GM18505 (cell line): ENCODE measurements around the gene TULP4.
"Not testable (repeated sequence)": the region's sequence is repeated elsewhere in the genome, so short reads cannot be mapped to it uniquely, and the experiment has no call there.

Experiments
- ATAC-seq: cut with Tn5 transposase; IDR thresholded peaks from one replicate; pipeline ENCODE4 v1.9.1; 2021; ENCODE audit not compliant: unreplicated experiment
- POLR2A ChIP-seq: IDR thresholded peaks from 4 replicates; pipeline ENCODE4 v1.6.1; 2011; ENCODE audit warnings: borderline replicate concordance; ENCODE audit not compliant: insufficient read depth, insufficient read length; ENCODE audit errors: extremely low read depth

The TULP4 gene

DNA sequence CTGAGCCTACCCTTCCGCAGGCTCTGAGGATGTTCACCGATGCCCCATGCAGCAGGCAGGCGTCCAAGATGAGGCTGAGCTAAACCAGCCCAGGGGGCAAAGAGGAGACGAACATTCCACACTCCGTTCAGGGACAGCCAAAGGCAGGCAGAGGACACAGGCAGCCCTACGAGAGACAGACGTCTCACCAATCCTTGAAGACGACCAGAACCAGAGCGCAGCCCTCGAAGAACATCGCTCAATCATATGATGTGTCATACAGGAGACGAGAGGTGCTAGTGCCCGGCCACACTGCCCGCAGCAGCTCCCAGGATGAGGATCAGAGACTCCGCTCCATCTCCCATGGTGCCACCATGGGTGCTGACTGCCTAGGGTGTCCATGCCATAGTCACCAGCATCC lies 212.0 kb downstream of the TULP4 start:
- TF ChIP-seq POLR2A: no peak
- no peak for ATAC-seq

DNA sequence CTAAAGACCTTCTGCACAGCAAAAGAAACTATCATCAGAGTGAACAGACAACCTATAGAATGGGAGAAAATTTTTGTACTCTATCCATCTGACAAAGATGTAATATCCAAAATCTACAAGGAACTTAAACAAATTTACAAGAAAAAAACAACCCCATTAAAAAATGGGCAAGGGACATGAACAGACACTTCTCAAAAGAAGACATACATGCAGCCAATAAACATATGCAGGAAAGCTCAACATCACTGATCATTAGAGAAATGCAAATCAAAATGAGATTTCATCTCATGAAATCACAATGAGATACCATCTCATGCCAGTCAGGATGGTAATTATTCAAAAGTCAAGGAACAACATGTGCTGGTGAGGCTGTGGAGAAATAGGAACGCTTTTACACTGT lies 215.6 kb downstream of the TULP4 start:
- not testable (repeated sequence) for ATAC-seq

DNA sequence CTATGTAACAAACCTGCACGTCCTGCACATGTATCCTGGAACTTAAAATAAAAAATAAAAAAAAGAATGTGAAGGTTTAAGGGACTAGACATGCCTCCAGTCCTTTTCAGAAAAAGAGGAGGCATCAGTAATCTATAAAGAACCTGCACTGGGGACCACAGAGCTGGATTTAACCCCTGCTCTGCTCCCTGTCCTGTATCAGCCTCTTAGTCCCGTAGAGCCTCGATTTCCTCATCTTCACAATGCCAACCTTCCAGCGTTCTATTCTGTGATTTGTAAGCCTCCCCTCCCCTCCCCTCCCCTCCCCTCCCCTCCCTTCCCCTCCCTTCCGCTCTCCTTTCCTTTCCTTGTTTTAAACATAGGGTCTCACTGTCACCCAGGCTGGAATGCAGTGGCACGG lies 216.6 kb downstream of the TULP4 start:
- no peak for TF ChIP-seq POLR2A
- no peak for ATAC-seq

DNA sequence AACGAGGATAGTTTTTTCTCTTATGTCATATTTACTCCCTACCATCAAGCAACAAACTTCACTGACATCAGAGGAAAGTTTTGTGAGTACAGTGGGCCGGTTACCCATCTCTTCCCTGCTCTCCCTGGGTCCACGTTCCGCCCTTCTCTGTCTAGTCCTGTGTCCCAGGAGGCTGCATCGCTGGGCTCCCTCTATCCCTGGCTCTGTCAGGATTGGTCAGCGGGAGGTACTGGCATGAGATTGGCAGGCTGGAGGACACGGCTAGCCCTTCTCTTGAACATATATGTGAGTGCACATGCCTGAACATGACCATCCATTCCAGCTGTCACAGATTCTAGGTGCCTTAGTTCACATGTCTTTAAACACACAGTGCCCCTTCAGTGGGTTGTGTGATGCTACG lies 217.4 kb downstream of the TULP4 start:
- no peak for ATAC-seq
- TF ChIP-seq POLR2A: no peak

DNA sequence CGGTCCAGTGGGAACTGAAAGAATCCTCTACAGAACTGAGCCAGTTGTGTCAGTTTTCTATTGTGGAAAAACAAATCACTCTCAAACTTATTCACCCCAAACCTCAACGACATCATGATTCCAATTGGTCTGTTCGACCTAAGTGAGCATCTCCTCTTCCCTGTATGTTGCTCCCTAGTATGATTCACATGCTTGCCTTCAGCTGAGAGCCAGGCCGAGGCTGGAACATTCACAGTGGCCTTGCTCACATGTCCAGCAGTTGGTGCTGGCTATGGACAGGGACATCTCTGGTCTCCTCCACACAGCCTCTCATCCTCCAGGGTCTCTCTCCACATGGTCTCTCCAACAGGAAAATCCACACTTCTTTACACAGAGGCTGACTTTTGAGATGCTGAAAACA lies 219.3 kb downstream of the TULP4 start:
- ATAC-seq: no peak
- no peak for TF ChIP-seq POLR2A

DNA sequence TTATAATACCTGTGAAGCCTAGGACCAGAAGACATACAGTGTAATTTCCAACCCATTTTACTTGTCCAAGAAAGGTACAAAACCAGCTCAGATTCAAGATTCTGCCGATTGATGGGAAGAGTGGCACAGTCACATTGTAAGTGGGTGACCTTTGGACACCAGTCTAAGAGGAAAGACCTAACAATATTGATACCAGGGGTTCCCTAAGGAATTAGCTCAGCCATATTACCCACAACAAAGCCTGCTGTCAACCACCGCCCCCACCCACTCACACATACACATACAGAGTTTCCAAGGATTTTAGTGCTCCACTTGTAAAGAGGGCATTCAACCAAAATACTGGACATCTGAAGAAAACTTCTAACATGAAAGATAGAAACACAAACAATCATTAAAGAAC lies 219.7 kb downstream of the TULP4 start:
- TF ChIP-seq POLR2A: no peak
- ATAC-seq: no peak

DNA sequence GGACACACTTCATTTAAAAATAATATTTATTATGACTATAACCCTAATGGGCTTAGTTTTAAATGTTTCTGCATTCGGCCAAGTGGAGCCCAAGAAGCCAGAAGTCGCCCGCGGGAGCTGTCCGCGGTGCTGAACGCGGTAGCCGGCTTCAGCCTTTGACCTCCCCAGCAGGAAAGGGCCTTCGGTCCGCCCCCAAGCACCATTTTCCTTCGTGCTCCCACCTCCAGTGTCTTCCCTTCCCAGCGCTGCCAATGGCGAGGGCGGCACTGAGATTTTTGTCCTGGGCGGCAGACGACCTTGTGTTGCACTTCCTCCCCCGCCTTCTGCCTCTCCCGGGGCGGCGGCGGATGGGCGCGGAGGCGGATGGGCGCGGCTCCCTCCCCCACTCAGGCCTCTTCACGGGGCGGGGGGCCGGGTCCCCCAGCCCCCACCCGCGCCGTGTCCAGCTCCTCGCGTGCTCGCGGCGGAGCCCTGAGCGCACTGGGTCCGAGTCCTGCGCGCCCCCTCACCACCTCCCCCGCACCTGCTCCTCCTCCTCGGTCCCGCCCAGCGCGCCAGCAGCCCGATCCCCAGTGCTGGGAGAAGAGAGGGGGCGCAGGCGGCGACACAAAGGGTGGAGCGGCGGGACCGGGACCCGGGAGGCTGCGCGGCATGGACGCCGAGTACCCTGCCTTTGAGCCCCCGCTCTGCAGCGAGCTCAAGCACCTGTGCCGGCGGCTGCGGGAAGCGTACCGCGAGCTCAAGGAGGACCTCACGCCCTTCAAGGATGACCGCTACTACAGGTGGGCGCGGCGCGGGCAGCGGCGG lies 224.0 kb downstream of the TULP4 start:
- ATAC-seq: no peak
- no peak for TF ChIP-seq POLR2A

DNA sequence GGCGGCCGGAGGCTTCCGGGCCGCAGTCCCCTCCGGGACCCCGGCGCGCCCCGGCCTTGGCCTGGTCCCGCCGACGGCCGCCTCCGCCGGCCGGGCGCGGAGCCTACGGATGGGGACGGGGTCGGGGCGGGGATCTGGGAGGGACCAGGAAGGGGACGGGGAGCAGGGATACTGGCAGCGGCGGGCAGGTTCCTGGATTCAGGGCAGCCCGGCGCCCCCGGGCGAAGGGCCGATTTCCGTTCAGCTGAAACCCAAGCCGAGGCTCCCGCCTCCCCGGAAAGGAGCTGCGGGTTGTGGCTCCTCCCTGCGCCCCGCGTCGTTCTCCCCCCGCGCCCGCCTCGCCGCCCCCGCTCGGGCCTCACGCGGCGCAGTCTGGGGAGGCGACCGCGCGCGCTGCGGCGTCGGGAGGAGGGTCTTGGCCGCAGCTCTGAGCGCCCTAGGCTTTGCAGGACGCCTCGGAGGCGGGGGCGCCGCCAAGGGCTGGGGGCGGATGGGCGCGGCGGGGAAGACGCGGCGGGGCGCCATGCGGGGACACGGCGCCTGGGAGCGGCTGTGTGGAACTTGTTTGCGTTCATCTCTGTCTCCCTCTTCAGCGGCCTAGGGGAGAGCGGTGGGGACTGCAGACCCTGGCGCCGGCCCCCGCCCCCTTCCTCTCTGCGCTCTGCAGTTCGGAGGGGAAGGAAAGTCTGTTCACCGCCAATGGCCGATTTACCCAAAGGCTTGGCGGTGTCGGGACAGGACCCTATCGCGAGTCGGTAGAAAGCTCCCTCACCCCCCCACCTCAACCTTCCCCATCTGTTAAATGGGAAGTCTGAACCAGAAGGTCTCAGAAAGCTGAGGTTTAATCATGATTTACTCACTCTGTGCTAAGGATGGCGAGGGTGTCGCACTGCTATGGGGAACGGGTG lies 224.9 kb downstream of the TULP4 start:
- no peak for ATAC-seq
- no peak for TF ChIP-seq POLR2A

DNA sequence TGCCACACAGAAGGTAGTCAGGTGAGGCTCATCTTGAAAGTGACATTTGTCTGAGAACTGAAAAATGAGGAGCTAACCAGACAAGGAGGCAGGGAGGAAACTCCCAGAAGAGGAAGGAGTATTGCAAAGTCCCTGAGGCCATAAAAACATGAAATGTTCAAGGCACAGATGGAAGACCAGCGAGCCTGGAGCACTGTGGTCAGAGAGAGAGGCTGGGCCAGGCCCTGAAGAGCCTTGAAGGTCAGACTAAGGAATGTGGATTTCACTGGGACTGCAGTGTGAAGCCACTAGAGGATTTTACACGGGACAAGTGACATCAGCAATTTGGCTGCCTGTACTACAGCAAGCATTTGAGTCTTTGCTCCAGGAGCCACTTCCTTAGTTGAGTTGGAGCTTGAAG lies 226.5 kb downstream of the TULP4 start:
- no peak for ATAC-seq
- no peak for TF ChIP-seq POLR2A

DNA sequence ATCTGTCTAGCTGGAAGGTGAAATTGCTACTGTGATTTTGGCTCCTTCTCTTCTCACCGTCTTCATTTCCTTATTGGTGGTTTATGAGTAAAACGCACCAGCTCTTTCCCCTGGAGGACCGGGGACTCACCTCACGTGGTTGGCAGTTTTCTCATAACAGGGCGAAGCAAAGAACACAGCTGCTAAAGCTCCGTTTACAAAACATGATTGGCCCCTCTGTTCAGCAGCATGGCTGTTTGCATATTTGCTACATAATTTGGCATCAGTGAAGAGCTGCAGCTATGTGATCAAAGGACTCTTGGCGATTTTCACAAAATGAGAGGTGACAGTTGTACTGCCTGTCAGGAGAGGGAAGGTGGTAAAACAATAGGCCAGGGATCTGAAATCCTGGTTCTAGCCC lies 227.1 kb downstream of the TULP4 start:
- no peak for ATAC-seq
- no peak for TF ChIP-seq POLR2A

DNA sequence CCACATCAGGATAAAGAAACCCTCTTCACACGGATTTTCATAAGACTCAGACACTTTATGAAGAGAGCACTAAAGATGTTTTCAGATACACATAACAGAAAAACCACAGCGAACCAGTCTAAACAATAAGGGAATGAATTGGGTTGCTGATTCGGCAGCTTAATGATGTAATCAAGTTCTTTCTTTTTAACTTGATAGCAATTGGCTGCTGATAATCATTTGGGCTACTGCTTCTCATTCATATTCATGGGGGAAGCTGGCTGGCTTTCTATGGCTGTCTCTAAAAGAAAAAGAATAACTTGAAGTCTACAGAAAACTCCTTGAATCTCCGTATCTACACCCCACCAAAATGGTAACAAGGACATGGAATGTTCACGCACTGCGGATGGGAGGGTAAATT lies 227.6 kb downstream of the TULP4 start:
- no peak for ATAC-seq
- no peak for TF ChIP-seq POLR2A

DNA sequence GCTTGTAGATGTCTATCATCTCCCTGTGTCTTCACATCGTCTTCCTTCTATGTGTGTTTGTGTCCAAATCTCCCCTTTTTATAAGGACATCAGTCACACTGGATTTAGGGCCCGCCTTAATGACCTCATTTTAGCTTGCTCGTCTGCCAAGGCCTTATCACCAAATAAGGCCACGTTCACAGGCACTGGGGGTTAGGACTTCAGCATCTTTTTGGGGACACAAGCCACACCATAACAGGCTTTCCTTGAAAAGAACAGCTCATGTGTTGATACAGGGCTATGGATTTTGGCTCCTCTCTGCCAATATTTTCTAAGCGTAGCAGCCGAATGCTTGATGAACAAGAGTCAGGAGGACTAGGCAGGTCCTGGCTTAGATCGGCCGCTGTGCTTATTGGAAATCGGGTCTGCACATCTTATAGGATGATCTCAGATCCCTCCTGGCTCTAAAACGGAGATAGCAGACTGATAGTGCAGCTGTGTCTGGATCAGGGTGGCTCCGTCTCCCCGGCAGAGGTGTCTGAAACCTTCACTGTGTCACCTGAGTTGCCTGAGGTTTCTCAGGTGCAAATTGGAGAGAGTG lies 231.4 kb downstream of the TULP4 start:
- TF ChIP-seq POLR2A: no peak
- no peak for ATAC-seq

DNA sequence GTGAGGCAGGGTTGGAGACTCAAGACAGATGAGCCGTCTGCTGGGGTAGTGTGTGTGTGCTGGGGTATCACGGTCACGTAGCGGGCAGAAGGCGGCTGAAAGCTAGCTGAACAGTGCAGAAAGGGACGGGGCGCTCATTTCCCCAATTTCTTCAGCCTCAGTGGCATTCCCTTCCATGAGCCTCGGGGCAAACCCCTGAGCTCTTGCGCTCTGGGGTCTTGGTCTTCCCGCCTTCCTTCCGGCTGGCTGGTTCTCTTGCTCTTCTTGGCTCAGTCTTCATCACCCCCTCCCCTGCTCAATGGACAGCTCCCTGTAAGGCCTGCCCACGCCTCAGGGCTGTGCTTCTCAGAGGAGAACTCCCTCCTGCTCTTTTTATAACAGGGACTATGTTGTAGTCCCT lies 232.2 kb downstream of the TULP4 start:
- TF ChIP-seq POLR2A: no peak
- no peak for ATAC-seq
